Measurements from ENCODE around the gene L3MBTL2.
A peak's percentile ranks its signal among the peaks of the same experiment; 100 is the strongest.

Gene L3MBTL2

GRCh38 chr22:41223535-41223934 is 18.4 kb downstream of the L3MBTL2 start:
- in situ Hi-C loops (cut with HindIII; ENCODE audit: low pct_unique_long_range_greater_than_20kb, low sequenced_read_pairs) = no loop called here
- no peak for DNase-seq (ENCODE audit: low read depth in 1 of 2, low spot score in 1 of 2)
- TF ChIP-seq JUND (IDR thresholded peaks at IDR 0.05; ENCODE audit: low read depth) = no peak

GRCh38 chr22:41226723-41227655 is 21.9 kb downstream of the L3MBTL2 start:
- no peak for TF ChIP-seq JUND (IDR thresholded peaks at IDR 0.05; ENCODE audit: low read depth)
- DNase-seq (ENCODE audit: low read depth in 1 of 2, low spot score in 1 of 2) = no peak
- in situ Hi-C loops (cut with HindIII; ENCODE audit: low pct_unique_long_range_greater_than_20kb, low sequenced_read_pairs) = no loop called here

- no peak for TF ChIP-seq JUND (IDR thresholded peaks at IDR 0.05; ENCODE audit: low read depth)
- DNase-seq (ENCODE audit: low read depth in 1 of 2, low spot score in 1 of 2) = no peak
Measured at GRCh38 chr22:41229215-41229614, 24.1 kb downstream of the L3MBTL2 start.

GRCh38 chr22:41229730-41230400 is 24.8 kb downstream of the L3MBTL2 start:
- DNase-seq (ENCODE audit: low read depth in 1 of 2, low spot score in 1 of 2) = no peak
- no peak for TF ChIP-seq JUND (IDR thresholded peaks at IDR 0.05; ENCODE audit: low read depth)
- in situ Hi-C loops (cut with HindIII; ENCODE audit: low pct_unique_long_range_greater_than_20kb, low sequenced_read_pairs) = no loop called here

More at GRCh38 chr22:41229215-41229614, 24.1 kb downstream of the L3MBTL2 start:
- in situ Hi-C loops (cut with HindIII; ENCODE audit: low pct_unique_long_range_greater_than_20kb, low sequenced_read_pairs) = no loop called here

GRCh38 chr22:41230401-41230785 is 25.3 kb downstream of the L3MBTL2 start:
- in situ Hi-C loops (cut with HindIII; ENCODE audit: low pct_unique_long_range_greater_than_20kb, low sequenced_read_pairs) = no loop called here
- no peak for DNase-seq (ENCODE audit: low read depth in 1 of 2, low spot score in 1 of 2)
- TF ChIP-seq JUND (IDR thresholded peaks at IDR 0.05; ENCODE audit: low read depth) = no peak

DNA sequence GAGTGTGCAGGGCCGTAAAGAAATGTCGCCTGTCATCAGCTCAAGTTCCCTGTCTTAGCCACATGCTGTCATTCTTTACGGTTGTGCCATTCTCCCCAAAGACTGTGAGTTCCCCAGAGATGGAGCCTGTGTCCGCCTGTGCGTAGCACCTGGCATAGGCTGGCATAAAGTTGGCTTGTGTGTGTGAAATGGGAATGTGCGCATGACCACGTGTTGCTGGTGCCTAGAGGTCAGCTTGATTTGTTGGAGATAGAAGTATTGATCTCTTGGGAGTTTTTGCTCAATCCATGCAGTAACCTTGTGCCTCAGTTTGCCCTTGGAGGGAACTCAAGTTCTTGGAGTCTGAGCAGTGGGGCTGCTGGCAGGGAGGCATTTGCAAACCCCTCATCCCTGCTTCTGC is 26.3 kb downstream of the L3MBTL2 start:
- in situ Hi-C loops (cut with HindIII; ENCODE audit: low pct_unique_long_range_greater_than_20kb, low sequenced_read_pairs) = no loop called here
- DNase-seq (ENCODE audit: low read depth in 1 of 2, low spot score in 1 of 2) = no peak
- no peak for TF ChIP-seq JUND (IDR thresholded peaks at IDR 0.05; ENCODE audit: low read depth)

DNA sequence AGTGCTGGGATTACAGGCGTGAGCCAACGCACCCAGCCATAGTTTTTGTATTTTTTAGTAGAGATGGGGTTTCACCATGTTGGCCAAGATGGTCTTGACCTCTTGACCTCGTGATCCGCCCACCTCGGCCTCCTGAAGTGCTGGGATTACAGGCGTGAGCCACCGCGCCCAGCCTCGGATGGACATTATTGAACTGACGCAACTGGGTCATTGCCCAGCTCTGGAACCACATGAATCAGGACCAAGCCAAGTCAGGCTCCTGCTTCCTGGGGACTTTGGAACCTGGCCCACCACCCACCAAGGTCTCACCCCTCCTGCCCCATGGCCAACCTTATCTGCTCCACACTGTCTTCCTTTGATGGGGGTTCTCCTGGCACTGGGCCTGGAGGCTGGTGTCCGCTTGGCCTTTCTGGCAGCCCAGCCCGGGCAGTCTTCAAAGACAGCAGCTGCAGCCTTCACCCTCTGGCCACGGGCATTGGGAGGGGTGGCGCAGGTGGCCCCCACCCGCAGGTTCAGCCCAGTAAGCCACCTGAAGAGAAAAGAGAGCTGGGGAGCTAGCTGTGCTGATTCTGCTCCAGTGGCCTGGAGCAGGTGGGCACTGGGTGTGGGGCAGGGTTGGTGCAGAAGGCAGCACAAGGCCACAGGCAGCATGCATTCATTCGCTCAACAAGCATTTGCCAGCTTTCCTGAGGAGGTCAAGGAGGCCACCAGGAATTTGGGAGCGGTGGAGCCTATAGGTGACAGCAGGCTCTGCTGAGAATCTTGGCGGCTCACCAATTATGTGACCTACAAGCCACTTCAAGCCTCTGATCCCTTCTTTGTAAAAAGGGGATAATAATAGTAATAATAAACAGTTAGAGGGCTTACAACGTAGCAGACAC is 29.9 kb downstream of the L3MBTL2 start:
- no peak for TF ChIP-seq JUND (IDR thresholded peaks at IDR 0.05; ENCODE audit: low read depth)
- in situ Hi-C loops (cut with HindIII; ENCODE audit: low pct_unique_long_range_greater_than_20kb, low sequenced_read_pairs) = no loop called here
- DNase-seq (ENCODE audit: low read depth in 1 of 2, low spot score in 1 of 2) = no peak

DNA sequence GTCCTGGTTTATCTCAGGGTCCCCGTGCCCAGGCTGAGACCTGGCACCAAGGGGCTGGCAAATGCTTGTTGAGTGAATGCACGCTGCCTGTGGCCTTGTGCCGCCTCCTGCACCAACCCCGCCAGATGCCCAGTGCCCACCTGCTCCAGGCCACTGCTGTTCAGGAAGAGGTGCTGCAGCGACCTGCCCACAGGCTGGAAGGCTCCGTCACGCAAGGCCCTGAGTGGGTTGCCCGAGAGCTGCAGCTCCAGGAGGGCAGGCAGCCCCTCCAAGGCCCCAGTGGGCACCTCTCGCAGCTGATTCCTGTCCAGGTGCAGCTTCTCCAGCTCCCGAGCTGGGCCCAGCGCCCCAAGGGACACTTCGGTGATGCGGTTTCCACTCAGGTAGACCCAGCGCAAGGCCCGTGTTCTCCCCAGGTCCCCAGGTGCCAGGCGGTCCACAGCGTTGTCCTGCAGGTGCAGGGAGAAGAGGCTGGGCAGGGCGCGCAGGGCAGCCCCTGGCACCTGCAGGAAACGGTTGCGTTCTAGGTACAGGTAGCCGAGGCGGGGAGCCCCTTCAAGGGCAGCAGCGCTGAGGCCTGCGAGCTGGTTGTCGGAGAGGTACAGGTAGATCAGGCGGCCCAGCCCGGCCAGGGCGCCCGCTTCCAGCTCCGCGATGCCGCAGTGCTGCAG is 32.1 kb downstream of the L3MBTL2 start:
- TF ChIP-seq JUND (IDR thresholded peaks at IDR 0.05; ENCODE audit: low read depth) = no peak
- DNase-seq (ENCODE audit: low read depth in 1 of 2, low spot score in 1 of 2) = peak in 1 of 2 experiments; percentile 7
- in situ Hi-C loops (cut with HindIII; ENCODE audit: low pct_unique_long_range_greater_than_20kb, low sequenced_read_pairs) = no loop called here

- no peak for TF ChIP-seq JUND (IDR thresholded peaks at IDR 0.05; ENCODE audit: low read depth)
- in situ Hi-C loops (cut with HindIII; ENCODE audit: low pct_unique_long_range_greater_than_20kb, low sequenced_read_pairs) = no loop called here
- no peak for DNase-seq (ENCODE audit: low read depth in 1 of 2, low spot score in 1 of 2)
Measured at GRCh38 chr22:41237707-41238569, 32.8 kb downstream of the L3MBTL2 start.

- no peak for TF ChIP-seq JUND (IDR thresholded peaks at IDR 0.05; ENCODE audit: low read depth)
- no peak for DNase-seq (ENCODE audit: low read depth in 1 of 2, low spot score in 1 of 2)
- in situ Hi-C loops (cut with HindIII; ENCODE audit: low pct_unique_long_range_greater_than_20kb, low sequenced_read_pairs) = no loop called here
Measured at GRCh38 chr22:41238570-41239442, 33.7 kb downstream of the L3MBTL2 start.
